Vagina (tissue), 2 donors: ENCODE measurements around the gene MGAM2. TPM values are rescaled to one million over a fixed set of nuclear protein-coding genes. Genes with fewer than 3 reads are reported as not detected.

Experiments
- DNase-seq, 2 donors: peaks; one replicate each; pipeline ENCODE4 v3.0.0-alpha.2; 2017; ENCODE audit errors: extremely low spot score in 2 of 2
- H3K27ac ChIP-seq: fragments of 200-600 bp; sonication (generic); one replicate; pipeline ENCODE4 v1.5.1; 2019
- H3K27me3 ChIP-seq: fragments of 200-600 bp; sonication (generic); one replicate; pipeline ENCODE4 v1.5.1; 2019
- H3K36me3 ChIP-seq, 2 donors: fragments of 200-600 bp; sonication (generic); one replicate each; pipeline ENCODE4 v1.5.1; 2017 to 2019
- H3K4me1 ChIP-seq: fragments of 200-600 bp; sonication (generic); one replicate; pipeline ENCODE4 v1.5.1; 2019
- H3K4me3 ChIP-seq, 2 donors: fragments of 200-600 bp; sonication (generic); 1 replicate in 1 of 2; 2 replicates in 1 of 2; pipeline ENCODE4 v1.5.1; 2016 to 2019
- H3K9me3 ChIP-seq: fragments of 200-600 bp; sonication (generic); one replicate; pipeline ENCODE4 v1.5.1; 2019
- CTCF ChIP-seq, 3 experiments: fragments of 450-650 bp in 2 of 3; fragments of 200-600 bp in 1 of 3; sonication (generic) in 1 of 3; IDR thresholded peaks; one replicate each; pipeline ENCODE4 v1.5.1; 2017 to 2019; ENCODE audit warnings: antibody characterized with exemption in 3 of 3, mild to moderate bottlenecking in 2 of 3, moderate library complexity in 2 of 3
- POLR2A ChIP-seq, 2 donors: fragments of 450-650 bp; IDR thresholded peaks; one replicate each; pipeline ENCODE4 v1.6.1; 2017; ENCODE audit warnings: antibody characterized with exemption in 2 of 2, mild to moderate bottlenecking in 2 of 2, moderate library complexity in 2 of 2
- POLR2AphosphoS5 ChIP-seq, 2 donors: sonication (generic); formaldehyde crosslinking; IDR thresholded peaks; one replicate each; pipeline ENCODE4 v1.9.0; 2017; ENCODE audit warnings: antibody characterized with exemption in 2 of 2, mild to moderate bottlenecking in 2 of 2, low read depth in 1 of 2; ENCODE audit not compliant: insufficient read depth in 1 of 2
- intact Hi-C: fragments of 100-400 bp; cut with DNase I; formaldehyde crosslinking; loops from one replicate; pipeline ENCODE4 v1.15.1; 2023
- total RNA-seq: library from RNA; depleted of rRNA; stranded (reverse); fragments of >200 nt; gene quantifications from one replicate; pipeline ENCODE4 v1.2.3, GENCODE V29; 2016

The MGAM2 gene
- not detected for total RNA-seq

- H3K4me1 ChIP-seq, result no peaks in the 10 kb centered on the region
- H3K27me3 ChIP-seq, result no peaks in the 10 kb centered on the region
- intact Hi-C loops, result no loop called here
- H3K27ac ChIP-seq, result no peak within 1 kb of the TSS
- no peaks in the 10 kb centered on the region for H3K9me3 ChIP-seq
- H3K36me3 ChIP-seq, result no peaks in the 10 kb centered on the region
- no peak within 1 kb of the TSS for H3K4me3 ChIP-seq
- peak in 1 of 2 donors; percentile 65 for DNase-seq
- TF ChIP-seq POLR2AphosphoS5 (IDR thresholded peaks at IDR 0.05; ENCODE audit: insufficient read depth in 1 of 2, low read depth in 1 of 2) (no peak), POLR2A (IDR thresholded peaks at IDR 0.05) (no peak), CTCF (IDR thresholded peaks at IDR 0.05) (no peak)
These were observed at the start of gene MGAM2 for GRCh38 chr7:142111499-142111898. Gene MGAM2, plus strand, starts transcription at chr7:142111718. Its CDS starts 5,156 bp downstream, at chr7:142116874.

DNA sequence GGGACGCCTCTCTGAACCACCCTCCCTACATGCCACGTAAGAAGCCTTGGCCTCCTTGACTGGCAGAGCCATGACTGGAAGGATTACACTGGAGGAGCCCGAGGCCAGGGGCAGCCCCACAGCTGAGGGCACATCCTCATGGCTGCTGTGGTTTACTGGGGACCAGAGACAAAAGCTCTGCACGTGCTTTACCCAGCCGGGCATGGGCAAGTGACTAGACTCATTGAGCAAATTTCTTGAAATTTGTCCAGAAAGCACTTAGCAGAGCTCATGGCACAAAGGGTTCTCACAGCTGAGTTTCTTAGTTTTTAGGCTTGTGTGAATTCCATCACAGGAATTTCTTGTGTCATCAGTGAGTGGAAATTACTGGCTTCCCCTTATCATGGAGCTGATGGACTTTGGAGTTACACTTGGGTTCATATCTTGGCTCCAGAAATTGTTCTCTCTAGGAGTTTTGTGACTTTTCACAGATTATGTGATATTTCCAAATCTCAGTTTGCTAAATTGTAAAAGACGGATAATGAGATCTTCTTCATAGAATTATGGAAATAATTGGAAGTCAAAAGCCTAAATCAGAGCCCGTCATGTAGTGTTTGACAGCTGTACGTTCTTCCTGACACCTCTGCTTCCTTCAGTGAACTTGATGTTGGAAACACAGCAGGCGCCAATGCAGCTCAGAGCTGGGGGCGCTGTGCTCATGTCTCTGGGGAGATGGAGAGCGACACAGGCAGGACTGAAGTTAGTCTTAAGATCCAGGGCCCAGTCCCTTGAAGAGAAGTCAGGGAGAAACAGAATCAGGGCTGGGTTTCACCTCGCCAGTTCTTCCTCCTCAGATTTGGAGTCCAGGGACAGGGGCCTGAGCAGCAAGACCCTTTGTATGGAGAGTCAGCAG, 47.7 kb upstream of the MGAM2 start:
- TF ChIP-seq POLR2A (IDR thresholded peaks at IDR 0.05) (no peak), CTCF (IDR thresholded peaks at IDR 0.05) (no peak), POLR2AphosphoS5 (IDR thresholded peaks at IDR 0.05; ENCODE audit: insufficient read depth in 1 of 2, low read depth in 1 of 2) (no peak)
- no peaks in the 10 kb centered on the region for H3K36me3 ChIP-seq
- H3K27me3 ChIP-seq, result no peaks in the 10 kb centered on the region
- DNase-seq, result no peak
- H3K4me3 ChIP-seq, result no peak overlapping the region
- H3K9me3 ChIP-seq, result no peaks in the 10 kb centered on the region
- H3K4me1 ChIP-seq, result no peaks in the 10 kb centered on the region
- no peak overlapping the region for H3K27ac ChIP-seq
- intact Hi-C loops, result no loop called here

GRCh38 chr7:142066536-142066935, 45.0 kb upstream of the MGAM2 start:
- no peak for TF ChIP-seq POLR2A (IDR thresholded peaks at IDR 0.05)
- no peak for TF ChIP-seq POLR2AphosphoS5 (IDR thresholded peaks at IDR 0.05; ENCODE audit: insufficient read depth in 1 of 2, low read depth in 1 of 2)
- no peak for TF ChIP-seq CTCF (IDR thresholded peaks at IDR 0.05)
- no peak for DNase-seq
- H3K9me3 ChIP-seq, result no peaks in the 10 kb centered on the region
- H3K4me1 ChIP-seq, result no peaks in the 10 kb centered on the region
- no peak overlapping the region for H3K4me3 ChIP-seq
- no peak overlapping the region for H3K27ac ChIP-seq
- intact Hi-C loops, result no loop called here
- no peaks in the 10 kb centered on the region for H3K27me3 ChIP-seq
- no peaks in the 10 kb centered on the region for H3K36me3 ChIP-seq

DNA sequence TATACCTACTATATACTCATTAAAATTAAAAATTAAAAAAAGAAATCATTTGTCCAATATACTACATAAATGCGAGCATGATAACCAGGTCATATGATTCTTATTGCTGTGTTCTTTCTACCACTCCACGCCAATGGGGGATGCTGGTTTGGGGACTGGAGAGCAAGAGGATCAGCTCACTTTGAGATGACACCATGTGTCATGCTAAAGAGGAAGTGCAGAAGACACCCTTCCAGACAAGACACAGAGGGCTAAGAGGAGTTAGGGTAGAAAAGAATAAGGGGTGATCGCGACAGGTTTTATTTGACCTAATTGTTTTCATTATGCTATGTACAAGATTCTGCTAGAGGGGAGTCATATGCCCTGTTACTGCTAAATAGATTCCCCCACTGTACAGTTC, 33.8 kb upstream of the MGAM2 start:
- Histone ChIP-seq H3K27ac (no peak overlapping the region), H3K4me3 (no peak overlapping the region), H3K4me1 (no peaks in the 10 kb centered on the region), H3K9me3 (no peaks in the 10 kb centered on the region), H3K36me3 (no peaks in the 10 kb centered on the region), H3K27me3 (no peaks in the 10 kb centered on the region)
- DNase-seq, result no peak
- TF ChIP-seq CTCF (IDR thresholded peaks at IDR 0.05) (no peak), POLR2AphosphoS5 (IDR thresholded peaks at IDR 0.05; ENCODE audit: insufficient read depth in 1 of 2, low read depth in 1 of 2) (no peak), POLR2A (IDR thresholded peaks at IDR 0.05) (no peak)
- intact Hi-C loops, result no loop called here

- H3K4me1 ChIP-seq, result no peaks in the 10 kb centered on the region
- no peaks in the 10 kb centered on the region for H3K36me3 ChIP-seq
- no peak for DNase-seq
- H3K27ac ChIP-seq, result no peak overlapping the region
- H3K4me3 ChIP-seq, result no peak overlapping the region
- no peaks in the 10 kb centered on the region for H3K9me3 ChIP-seq
- intact Hi-C loops, result no loop called here
- no peak for TF ChIP-seq CTCF (IDR thresholded peaks at IDR 0.05)
- TF ChIP-seq POLR2AphosphoS5 (IDR thresholded peaks at IDR 0.05; ENCODE audit: insufficient read depth in 1 of 2, low read depth in 1 of 2), result no peak
- TF ChIP-seq POLR2A (IDR thresholded peaks at IDR 0.05), result no peak
- H3K27me3 ChIP-seq, result no peaks in the 10 kb centered on the region
These were observed 27.9 kb upstream of the MGAM2 start for GRCh38 chr7:142083605-142084004.
